ENCODE results near the gene ZBTB16. TPM values are rescaled to one million over a fixed set of nuclear protein-coding genes. Genes with fewer than 3 reads are reported as not detected.
A peak's percentile ranks its signal among the peaks of the same experiment; 100 is the strongest.

ZBTB16 gene
- total and polyA plus RNA-seq, 12 donors: 7.9 to 119 (median 53.2) TPM

- no peak for TF ChIP-seq POLR2A (IDR thresholded peaks at IDR 0.05)
- no peak for TF ChIP-seq CTCF (IDR thresholded peaks at IDR 0.05)
- intact Hi-C loops (cut with DNase I): no loop called here
Observed at GRCh38 chr11:114239753-114240161, 180.2 kb downstream of the ZBTB16 start.

GRCh38 chr11:114242032-114242431, 182.5 kb downstream of the ZBTB16 start:
- TF ChIP-seq CTCF (IDR thresholded peaks at IDR 0.05) (no peak), POLR2A (IDR thresholded peaks at IDR 0.05) (no peak)
- H3K4me3 ChIP-seq: no peak overlapping the region
- H3K27me3 ChIP-seq: no peaks in the 10 kb centered on the region
- H3K27ac ChIP-seq: no peak overlapping the region
- 96 to 99% (median 97%) methylated on average over 12 to 15 of the region's 15 CpGs for WGBS, 4 donors
- DNase-seq: no peak
- H3K4me1 ChIP-seq (replicated peaks in 1 of 2): peaks cover 20 to 27% of the 10 kb centered on the region in 2 donors
- peaks cover 0 to 38% of the 10 kb centered on the region in 2 donors for H3K36me3 ChIP-seq (replicated peaks in 1 of 2)
- no peaks in the 10 kb centered on the region for H3K9me3 ChIP-seq (replicated peaks in 1 of 3)
- intact Hi-C loops (cut with DNase I): no loop called here

More at GRCh38 chr11:114239753-114240161, 180.2 kb downstream of the ZBTB16 start:
- Histone ChIP-seq H3K27me3 (no peaks in the 10 kb centered on the region), H3K36me3 (replicated peaks in 1 of 2) (peaks cover 0 to 29% of the 10 kb centered on the region in 2 donors), H3K4me3 (no peak overlapping the region), H3K4me1 (replicated peaks in 1 of 2) (peaks cover 23 to 39% of the 10 kb centered on the region in 2 donors), H3K9me3 (replicated peaks in 1 of 3) (no peaks in the 10 kb centered on the region), H3K27ac (peak overlapping the region in 1 of 5 donors; percentile 47)
- 92 to 97% (median 94%) methylated on average over 5 to 6 of the region's 6 CpGs for WGBS, 4 donors
- DNase-seq: no peak

- DNase-seq: peak in 2 of 7 donors; percentile 47 to 61
- Histone ChIP-seq H3K27me3 (no peaks in the 10 kb centered on the region), H3K4me3 (no peak overlapping the region), H3K9me3 (replicated peaks in 1 of 3) (no peaks in the 10 kb centered on the region), H3K27ac (peak overlapping the region in 1 of 5 donors; percentile 6), H3K36me3 (replicated peaks in 1 of 2) (peaks cover 0 to 55% of the 10 kb centered on the region in 2 donors), H3K4me1 (replicated peaks in 1 of 2) (peaks cover 3 to 10% of the 10 kb centered on the region in 2 donors)
- intact Hi-C loops (cut with DNase I): no loop called here
- 64 to 74% (median 73%) methylated on average over 10 to 14 of the region's 14 CpGs for WGBS, 4 donors
- no peak for TF ChIP-seq POLR2A (IDR thresholded peaks at IDR 0.05)
- no peak for TF ChIP-seq CTCF (IDR thresholded peaks at IDR 0.05)
Observed at GRCh38 chr11:114243461-114244372, 184.2 kb downstream of the ZBTB16 start.

GRCh38 chr11:114244726-114245394, 185.3 kb downstream of the ZBTB16 start:
- no peaks in the 10 kb centered on the region for H3K27me3 ChIP-seq
- DNase-seq: no peak
- H3K4me3 ChIP-seq: no peak overlapping the region
- H3K27ac ChIP-seq: no peak overlapping the region
- WGBS, 4 donors: 87 to 93% (median 90%) methylated on average over 15 to 18 of the region's 18 CpGs
- H3K9me3 ChIP-seq (replicated peaks in 1 of 3): no peaks in the 10 kb centered on the region
- peaks cover 0 to 60% of the 10 kb centered on the region in 2 donors for H3K36me3 ChIP-seq (replicated peaks in 1 of 2)
- TF ChIP-seq CTCF (IDR thresholded peaks at IDR 0.05): no peak
- TF ChIP-seq POLR2A (IDR thresholded peaks at IDR 0.05): no peak
- intact Hi-C loops (cut with DNase I): no loop called here
- H3K4me1 ChIP-seq (replicated peaks in 1 of 2): no peaks in the 10 kb centered on the region

Data from adrenal gland (tissue), 12 donors.